GM19463 (cell line): ENCODE measurements around the gene PDZK1IP1.
"Not testable (repeated sequence)": the region's sequence is repeated elsewhere in the genome, so short reads cannot be mapped to it uniquely, and the experiment has no call there.

ENCODE experiments used
- ATAC-seq: cut with Tn5 transposase; IDR thresholded peaks from one replicate; pipeline ENCODE4 v1.9.1; 2021; ENCODE audit warnings: mild to moderate bottlenecking, moderate library complexity; ENCODE audit not compliant: unreplicated experiment

PDZK1IP1 gene

GRCh38 chr1:47181955-47182675 is 7.7 kb downstream of the PDZK1IP1 start:
- no peak for ATAC-seq

- no peak for ATAC-seq
These were observed 8.5 kb downstream of the PDZK1IP1 start for GRCh38 chr1:47181095-47181954.

- no peak for ATAC-seq
These were observed 9.2 kb downstream of the PDZK1IP1 start for GRCh38 chr1:47180603-47181094.

- ATAC-seq: no peak
These were observed 9.8 kb downstream of the PDZK1IP1 start for GRCh38 chr1:47179988-47180563.

- peak; percentile 92 for ATAC-seq
These were observed 10.5 kb downstream of the PDZK1IP1 start for GRCh38 chr1:47179017-47179987.

- no peak for ATAC-seq
These were observed 11.2 kb downstream of the PDZK1IP1 start for GRCh38 chr1:47178654-47179016.

GRCh38 chr1:47178020-47178419 is 11.8 kb downstream of the PDZK1IP1 start:
- no peak for ATAC-seq

- peak; percentile 51 for ATAC-seq
These were observed 14.5 kb downstream of the PDZK1IP1 start for GRCh38 chr1:47175227-47175934.

GRCh38 chr1:47174656-47175020 is 15.2 kb downstream of the PDZK1IP1 start:
- no peak for ATAC-seq

GRCh38 chr1:47172782-47173181 is 17.1 kb downstream of the PDZK1IP1 start:
- ATAC-seq: no peak

GRCh38 chr1:47164552-47164951 is 25.3 kb downstream of the PDZK1IP1 start:
- no peak for ATAC-seq

- ATAC-seq: no peak
These were observed 28.4 kb downstream of the PDZK1IP1 start for GRCh38 chr1:47161298-47162040.

- no peak for ATAC-seq
These were observed 29.1 kb downstream of the PDZK1IP1 start for GRCh38 chr1:47160716-47161115.

- not testable (repeated sequence) for ATAC-seq
These were observed 31.9 kb downstream of the PDZK1IP1 start for GRCh38 chr1:47157957-47158356.

- not testable (repeated sequence) for ATAC-seq
These were observed 33.4 kb downstream of the PDZK1IP1 start for GRCh38 chr1:47156457-47156856.

- not testable (repeated sequence) for ATAC-seq
These were observed 40.7 kb downstream of the PDZK1IP1 start for GRCh38 chr1:47149162-47149561.

GRCh38 chr1:47147047-47147785 is 42.6 kb downstream of the PDZK1IP1 start:
- ATAC-seq: no peak

GRCh38 chr1:47146495-47146894 is 43.3 kb downstream of the PDZK1IP1 start:
- not testable (repeated sequence) for ATAC-seq
